ENCODE data around the gene ANKRD42. TPM values are rescaled to one million over a fixed set of nuclear protein-coding genes. Genes with fewer than 3 reads are reported as not detected.

The ANKRD42 gene
- polyA plus RNA-seq, 2 of the 4 experiments (the other 2 are of a cell fraction), result 9.1 to 13.2 TPM

DNA sequence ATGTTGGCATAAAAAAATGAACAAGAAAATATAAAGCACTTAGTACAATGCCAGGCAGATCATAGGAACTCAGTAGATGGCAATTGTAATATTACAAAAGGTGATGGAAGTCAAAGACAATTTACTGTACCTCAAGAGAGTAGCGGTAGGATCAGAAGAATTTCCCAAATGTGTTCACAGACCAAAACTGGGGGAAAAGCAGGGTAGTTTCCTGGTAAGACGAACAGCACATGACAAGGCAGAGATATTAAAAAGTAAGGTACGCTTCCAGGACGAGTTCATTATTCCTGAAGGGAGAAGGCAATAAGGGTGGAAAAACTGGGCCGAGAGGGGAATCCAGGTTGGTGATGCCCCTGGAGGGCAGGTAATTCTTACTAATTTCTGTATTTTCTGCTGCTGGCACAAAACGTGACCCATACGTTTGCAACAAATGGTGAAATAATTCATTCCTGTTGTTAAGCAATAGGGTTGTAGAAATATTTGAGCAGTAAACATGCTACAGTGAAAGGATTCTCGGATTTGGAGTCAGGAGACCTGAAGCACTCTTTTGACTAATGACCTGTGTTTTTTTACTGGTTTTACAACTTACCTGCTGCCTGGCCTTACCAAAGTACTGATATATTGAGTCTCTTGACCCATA lies 786 bp upstream of the ANKRD42 start:
- no peaks in the 10 kb centered on the region for H3K9me3 ChIP-seq
- no peak for ATAC-seq
- DNase-seq (ENCODE audit: low read depth in 1 of 2, low spot score in 1 of 2), result no peak
- peak overlapping the region; percentile 85 for H3K4me2 ChIP-seq
- peak overlapping the region; percentile 83 to 88 for H3K27ac ChIP-seq
- peaks cover 17% of the 10 kb centered on the region for H3K4me1 ChIP-seq
- 7% methylated on average over 8 of the region's 8 CpGs for WGBS (ENCODE audit: missing lambda C conversion rate)
- no peak for FAIRE-seq
- peak overlapping the region; percentile 73 for H3K4me3 ChIP-seq
- CTCF ChIA-PET, result interaction anchor here (1.1 kb wide), 1 partner anchor 118 kb away, joined by 4 read pairs; no protein-coding TSS in a partner anchor
- TF ChIP-seq NFE2L2 (conservative IDR thresholded peaks at IDR 0.05; ENCODE audit: low read length) (no peak), SREBF2 (IDR thresholded peaks at IDR 0.05) (no peak), EP300 (IDR thresholded peaks at IDR 0.05) (no peak), GATA3 (IDR thresholded peaks at IDR 0.05; ENCODE audit: borderline replicate concordance) (no peak)
- TF ChIP-seq, protein P1, sequence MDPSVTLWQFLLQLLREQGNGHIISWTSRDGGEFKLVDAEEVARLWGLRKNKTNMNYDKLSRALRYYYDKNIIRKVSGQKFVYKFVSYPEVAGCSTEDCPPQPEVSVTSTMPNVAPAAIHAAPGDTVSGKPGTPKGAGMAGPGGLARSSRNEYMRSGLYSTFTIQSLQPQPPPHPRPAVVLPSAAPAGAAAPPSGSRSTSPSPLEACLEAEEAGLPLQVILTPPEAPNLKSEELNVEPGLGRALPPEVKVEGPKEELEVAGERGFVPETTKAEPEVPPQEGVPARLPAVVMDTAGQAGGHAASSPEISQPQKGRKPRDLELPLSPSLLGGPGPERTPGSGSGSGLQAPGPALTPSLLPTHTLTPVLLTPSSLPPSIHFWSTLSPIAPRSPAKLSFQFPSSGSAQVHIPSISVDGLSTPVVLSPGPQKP (IDR thresholded peaks at IDR 0.05; ENCODE audit: low read depth, low read length), result no peak
- POLR2A ChIA-PET, result interaction anchor here (1.0 to 2.1 kb wide), 3 partner anchors 36 to 293 kb away, joined by 3 to 8 read pairs (median 7); partner anchors contain the start of genes CCDC90B, PCF11 and PRCP

DNA sequence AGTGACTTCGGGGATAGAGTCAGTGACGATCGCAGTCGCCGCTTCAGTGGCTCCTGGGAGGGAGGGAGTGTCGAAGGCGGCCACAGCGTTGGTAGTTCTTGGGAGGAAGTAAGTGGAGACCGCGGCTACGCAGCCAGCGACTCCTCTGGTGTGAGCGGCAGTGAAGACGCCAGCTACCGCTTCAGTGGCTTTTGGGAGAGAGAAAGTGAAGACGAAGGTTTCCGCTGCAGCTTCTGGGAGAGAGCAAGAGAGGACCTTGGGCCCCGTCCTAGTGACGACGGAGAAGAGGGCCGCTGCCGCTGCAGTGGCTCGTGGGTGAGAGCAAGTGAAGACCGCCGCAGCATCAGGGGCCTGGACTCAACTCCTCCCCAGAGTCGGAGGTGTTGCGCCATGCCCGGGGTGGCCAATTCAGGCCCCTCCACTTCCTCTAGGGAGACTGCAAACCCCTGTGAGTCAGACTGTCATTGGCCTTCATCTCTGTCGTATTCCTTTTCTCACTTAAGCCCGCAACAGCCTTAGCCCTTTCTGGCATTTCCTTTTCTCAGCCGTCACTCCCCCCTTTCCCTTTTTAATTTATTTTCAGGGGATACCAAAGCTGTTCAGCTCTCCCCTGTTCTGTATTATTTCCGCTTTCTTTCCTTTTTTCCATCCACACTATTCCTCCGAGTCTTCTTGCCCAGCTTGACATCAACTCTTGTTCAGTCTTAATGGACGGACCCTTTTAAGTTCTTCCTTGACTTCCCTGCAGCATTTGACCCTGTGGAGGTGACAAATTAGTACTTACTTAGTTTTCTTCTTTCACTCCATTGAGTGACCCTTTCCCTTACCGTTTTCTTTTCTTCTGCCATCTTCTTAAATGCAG lies 1.0 kb downstream of the ANKRD42 start:
- H3K4me3 ChIP-seq, result peak overlapping the region; percentile 73
- 8% methylated on average over 28 of the region's 35 CpGs for WGBS (ENCODE audit: missing lambda C conversion rate)
- DNase-seq (ENCODE audit: low read depth in 1 of 2, low spot score in 1 of 2) (peak; percentile 39 to 63), ATAC-seq (peak; percentile 70 to 77), FAIRE-seq (no peak)
- no peaks in the 10 kb centered on the region for H3K9me3 ChIP-seq
- H3K27ac ChIP-seq, result peak overlapping the region; percentile 83 to 88
- peaks cover 17% of the 10 kb centered on the region for H3K4me1 ChIP-seq
- no peak for TF ChIP-seq NR3C1 (IDR thresholded peaks at IDR 0.05)
- peak in 1 of 2 experiments; percentile 59; a peak in 3 of 4 replicates for TF ChIP-seq CEBPB (IDR thresholded peaks at IDR 0.05)
- ChIA-PET CTCF (interaction anchor here (0.9 kb wide), 1 partner anchor 295 kb away, joined by 3 read pairs; no protein-coding TSS in a partner anchor), POLR2A (interaction anchor here (2.1 kb wide), 1 partner anchor 38 kb away, joined by 8 read pairs; the partner anchor contains the start of gene PCF11)
- H3K4me2 ChIP-seq, result peak overlapping the region; percentile 73

DNA sequence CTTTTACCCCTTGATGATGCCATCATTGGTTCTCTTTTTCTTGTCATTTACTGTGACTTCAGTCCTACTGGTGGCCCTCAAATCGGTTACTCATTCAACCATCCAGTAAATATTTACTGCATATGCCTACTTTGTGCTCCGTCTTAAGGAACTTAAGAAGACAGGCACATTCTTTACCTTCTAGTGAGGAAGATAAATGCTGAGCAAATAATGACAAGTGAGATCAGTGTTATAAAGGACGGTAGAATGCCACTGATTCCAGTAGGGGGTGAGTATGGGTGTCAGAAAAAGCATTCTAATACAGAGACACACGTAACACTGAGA lies 1.6 kb downstream of the ANKRD42 start:
- WGBS (ENCODE audit: missing lambda C conversion rate), result 42% methylated on average over 4 of the region's 4 CpGs
- DNase-seq (ENCODE audit: low read depth in 1 of 2, low spot score in 1 of 2) (peak in 1 of 2 experiments; percentile 28), ATAC-seq (no peak), FAIRE-seq (no peak)
- H3K9me3 ChIP-seq, result no peaks in the 10 kb centered on the region
- TF ChIP-seq NFE2L2 (conservative IDR thresholded peaks at IDR 0.05; ENCODE audit: low read length), result no peak
- no peak for TF ChIP-seq EHF (CRISPR knock-in tag; IDR thresholded peaks at IDR 0.05)
- no peak for TF ChIP-seq CBX2 (IDR thresholded peaks at IDR 0.05; ENCODE audit: borderline replicate concordance, low read depth)
- TF ChIP-seq GATA3 (IDR thresholded peaks at IDR 0.05; ENCODE audit: borderline replicate concordance), result no peak
- TF ChIP-seq HOXB13 (CRISPR knock-in tag; IDR thresholded peaks at IDR 0.05; ENCODE audit: low read depth), result no peak
- TF ChIP-seq JUNB (IDR thresholded peaks at IDR 0.05), result no peak
- H3K4me1 ChIP-seq, result peaks cover 17% of the 10 kb centered on the region
- ChIA-PET CTCF (interaction anchor here (0.9 kb wide), 1 partner anchor 295 kb away, joined by 3 read pairs; no protein-coding TSS in a partner anchor), POLR2A (no interaction called here)
- no peak overlapping the region for H3K27ac ChIP-seq
- peak overlapping the region; percentile 73 for H3K4me2 ChIP-seq
- H3K4me3 ChIP-seq, result peak overlapping the region; percentile 73

DNA sequence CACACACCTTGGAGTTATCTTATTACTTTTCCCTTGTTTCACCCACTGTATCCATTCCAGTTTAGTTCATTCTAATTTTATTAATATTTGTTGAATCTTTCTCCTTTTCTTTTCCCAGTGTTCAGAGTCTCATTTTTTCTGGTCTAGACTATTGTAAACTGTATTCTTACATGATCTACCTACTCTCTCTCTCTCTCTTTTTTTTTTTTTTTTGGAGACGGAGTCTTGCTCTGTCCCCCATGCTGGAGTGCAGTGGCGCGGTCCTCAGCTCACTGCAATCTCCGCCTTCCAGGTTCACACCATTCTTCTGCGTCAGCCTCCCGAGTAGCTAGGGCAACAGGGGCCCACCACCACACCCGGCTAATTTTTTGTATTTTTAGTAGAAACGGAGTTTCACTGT lies 2.1 kb downstream of the ANKRD42 start:
- 95% methylated on average over 8 of the region's 8 CpGs for WGBS (ENCODE audit: missing lambda C conversion rate)
- Histone ChIP-seq H3K4me3 (no peak overlapping the region), H3K27ac (no peak overlapping the region), H3K9me3 (no peaks in the 10 kb centered on the region), H3K4me1 (peaks cover 17% of the 10 kb centered on the region), H3K4me2 (peak overlapping the region; percentile 73)
- TF ChIP-seq MAFK (IDR thresholded peaks at IDR 0.05; ENCODE audit: partially characterized antibody), result no peak
- ChIA-PET CTCF (no interaction called here), POLR2A (no interaction called here)
- ATAC-seq, result no peak
- FAIRE-seq, result no peak
- DNase-seq (ENCODE audit: low read depth in 1 of 2, low spot score in 1 of 2), result no peak

DNA sequence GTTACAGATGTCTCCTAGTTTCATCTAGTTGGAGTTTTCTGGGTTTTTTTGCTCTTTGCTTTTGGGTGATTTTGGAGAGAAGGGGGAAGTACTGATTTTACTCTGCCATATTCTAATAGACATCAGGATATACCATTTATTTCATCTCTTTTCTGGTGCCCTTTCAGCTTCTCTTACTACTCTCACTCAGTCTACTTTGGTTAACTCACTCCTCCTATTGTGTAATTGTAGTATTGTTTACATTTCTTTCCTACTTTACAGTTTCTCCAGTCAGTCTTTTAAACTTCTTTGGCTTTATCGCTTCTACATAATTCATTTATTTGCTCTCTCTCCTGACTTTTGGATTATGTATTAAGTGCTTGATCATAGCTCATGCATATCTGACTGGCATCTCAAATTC lies 6.5 kb downstream of the ANKRD42 start:
- ChIA-PET POLR2A (no interaction called here), CTCF (interaction anchor here (1.2 kb wide), 1 partner anchor 266 kb away, joined by 3 read pairs; no protein-coding TSS in a partner anchor)
- no peak overlapping the region for H3K4me2 ChIP-seq
- TF ChIP-seq, protein P2, sequence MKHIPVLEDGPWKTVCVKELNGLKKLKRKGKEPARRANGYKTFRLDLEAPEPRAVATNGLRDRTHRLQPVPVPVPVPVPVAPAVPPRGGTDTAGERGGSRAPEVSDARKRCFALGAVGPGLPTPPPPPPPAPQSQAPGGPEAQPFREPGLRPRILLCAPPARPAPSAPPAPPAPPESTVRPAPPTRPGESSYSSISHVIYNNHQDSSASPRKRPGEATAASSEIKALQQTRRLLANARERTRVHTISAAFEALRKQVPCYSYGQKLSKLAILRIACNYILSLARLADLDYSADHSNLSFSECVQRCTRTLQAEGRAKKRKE (CRISPR knock-in tag; IDR thresholded peaks at IDR 0.05; ENCODE audit: low read depth), result no peak
- TF ChIP-seq SREBF2 (IDR thresholded peaks at IDR 0.05) (no peak), JUNB (IDR thresholded peaks at IDR 0.05) (no peak)
- TF ChIP-seq, protein P3, sequence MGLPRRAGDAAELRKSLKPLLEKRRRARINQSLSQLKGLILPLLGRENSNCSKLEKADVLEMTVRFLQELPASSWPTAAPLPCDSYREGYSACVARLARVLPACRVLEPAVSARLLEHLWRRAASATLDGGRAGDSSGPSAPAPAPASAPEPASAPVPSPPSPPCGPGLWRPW (IDR thresholded peaks at IDR 0.05), result no peak
- TF ChIP-seq, protein P4, sequence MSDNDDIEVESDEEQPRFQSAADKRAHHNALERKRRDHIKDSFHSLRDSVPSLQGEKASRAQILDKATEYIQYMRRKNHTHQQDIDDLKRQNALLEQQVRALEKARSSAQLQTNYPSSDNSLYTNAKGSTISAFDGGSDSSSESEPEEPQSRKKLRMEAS (IDR thresholded peaks at IDR 0.05), result no peak
- TF ChIP-seq, protein P5, sequence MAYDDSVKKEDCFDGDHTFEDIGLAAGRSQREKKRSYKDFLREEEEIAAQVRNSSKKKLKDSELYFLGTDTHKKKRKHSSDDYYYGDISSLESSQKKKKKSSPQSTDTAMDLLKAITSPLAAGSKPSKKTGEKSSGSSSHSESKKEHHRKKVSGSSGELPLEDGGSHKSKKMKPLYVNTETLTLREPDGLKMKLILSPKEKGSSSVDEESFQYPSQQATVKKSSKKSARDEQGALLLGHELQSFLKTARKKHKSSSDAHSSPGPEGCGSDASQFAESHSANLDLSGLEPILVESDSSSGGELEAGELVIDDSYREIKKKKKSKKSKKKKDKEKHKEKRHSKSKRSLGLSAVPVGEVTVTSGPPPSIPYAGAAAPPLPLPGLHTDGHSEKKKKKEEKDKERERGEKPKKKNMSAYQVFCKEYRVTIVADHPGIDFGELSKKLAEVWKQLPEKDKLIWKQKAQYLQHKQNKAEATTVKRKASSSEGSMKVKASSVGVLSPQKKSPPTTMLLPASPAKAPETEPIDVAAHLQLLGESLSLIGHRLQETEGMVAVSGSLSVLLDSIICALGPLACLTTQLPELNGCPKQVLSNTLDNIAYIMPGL (CRISPR knock-in tag; IDR thresholded peaks at IDR 0.05; ENCODE audit: borderline replicate concordance), result no peak

More for the DNA sequence above, 6.5 kb downstream of the ANKRD42 start:
- DNase-seq (ENCODE audit: low read depth in 1 of 2, low spot score in 1 of 2) (no peak), FAIRE-seq (no peak), ATAC-seq (no peak)
- WGBS (ENCODE audit: missing lambda C conversion rate), result 85% methylated on average over 1 of the region's 1 CpG
- Histone ChIP-seq H3K27ac (no peak overlapping the region), H3K4me1 (peaks cover 7% of the 10 kb centered on the region), H3K4me3 (no peak overlapping the region), H3K9me3 (no peaks in the 10 kb centered on the region; the same call in 2 of the 3 replicates)

All from A549 (cell line).